Activated T-cell treated with anti-CD3 and anti-CD28 coated beads, Interleukin-2, amount 50 U/mL, for 48 hours (primary cell): Measurements from ENCODE around the gene WRAP73.
"Not testable (repeated sequence)": the region's sequence is repeated elsewhere in the genome, so short reads cannot be mapped to it uniquely, and the experiment has no call there.

Experiments
- DNase-seq, 2 experiments: peaks; one replicate each; pipeline ENCODE4 v3.0.0-alpha.2; 2020

WRAP73 gene

GRCh38 chr1:3628445-3628844, 21.5 kb downstream of the WRAP73 start:
- no peak for DNase-seq

- no peak for DNase-seq
Observed at GRCh38 chr1:3627515-3628253, 22.2 kb downstream of the WRAP73 start.

- DNase-seq: no peak
Observed at GRCh38 chr1:3626025-3626424, 23.9 kb downstream of the WRAP73 start.

GRCh38 chr1:3625151-3625907, 24.6 kb downstream of the WRAP73 start:
- peak; percentile 46 to 54 for DNase-seq

- DNase-seq: peak; percentile 98 to 99
Observed at GRCh38 chr1:3624200-3625136, 25.4 kb downstream of the WRAP73 start, which contains the start of gene TPRG1L. Gene TPRG1L (plus strand): TSS chr1:3625015. CDS start chr1:3625073, 58 bp downstream.

- DNase-seq: no peak
Observed at GRCh38 chr1:3623441-3624199, 26.3 kb downstream of the WRAP73 start.

GRCh38 chr1:3622102-3622501, 27.8 kb downstream of the WRAP73 start:
- DNase-seq: not testable (repeated sequence)

- DNase-seq: peak; percentile 44 to 52
Observed at GRCh38 chr1:3621151-3621671, 28.7 kb downstream of the WRAP73 start.

GRCh38 chr1:3620708-3621107, 29.2 kb downstream of the WRAP73 start:
- DNase-seq: no peak

- peak; percentile 80 to 81 for DNase-seq
Observed at GRCh38 chr1:3618881-3619671, 30.8 kb downstream of the WRAP73 start.

GRCh38 chr1:3618531-3618880, 31.4 kb downstream of the WRAP73 start:
- no peak for DNase-seq

- no peak for DNase-seq
Observed at GRCh38 chr1:3617806-3618345, 32.0 kb downstream of the WRAP73 start.

- DNase-seq: no peak
Observed at GRCh38 chr1:3616861-3617260, 33.0 kb downstream of the WRAP73 start.

GRCh38 chr1:3614755-3615742, 34.9 kb downstream of the WRAP73 start:
- DNase-seq: no peak

GRCh38 chr1:3612123-3612522, 37.8 kb downstream of the WRAP73 start:
- no peak for DNase-seq

- DNase-seq: peak; percentile 67 to 72
Observed at GRCh38 chr1:3611170-3612019, 38.5 kb downstream of the WRAP73 start, which contains the start of gene MEGF6. Gene MEGF6 (minus strand): TSS chr1:3611508. CDS start chr1:3611268, 240 bp downstream.

- DNase-seq: no peak
Observed at GRCh38 chr1:3610527-3611169, 39.3 kb downstream of the WRAP73 start.
